CD4-positive, alpha-beta T cell treated with Interleukin-10 for 1 hour (primary cell): ENCODE measurements around the gene MOSPD2.

Experiments
- DNase-seq: peaks from one replicate; pipeline ENCODE4 v3.0.0-alpha.2; 2020

MOSPD2 gene

GRCh38 chrX:14872851-14873675, at the start of gene MOSPD2, which contains the start of gene FANCB:
Gene MOSPD2, plus strand, starts transcription at chrX:14873421. Its CDS starts 108 bp downstream, at chrX:14873529.
Gene FANCB, minus strand, starts transcription at chrX:14873069. Its CDS starts 7,559 bp downstream, at chrX:14865510.
- peak; percentile 95 for DNase-seq

- DNase-seq, result no peak
Observed at GRCh38 chrX:14825851-14826250, 47.4 kb upstream of the MOSPD2 start.

DNA sequence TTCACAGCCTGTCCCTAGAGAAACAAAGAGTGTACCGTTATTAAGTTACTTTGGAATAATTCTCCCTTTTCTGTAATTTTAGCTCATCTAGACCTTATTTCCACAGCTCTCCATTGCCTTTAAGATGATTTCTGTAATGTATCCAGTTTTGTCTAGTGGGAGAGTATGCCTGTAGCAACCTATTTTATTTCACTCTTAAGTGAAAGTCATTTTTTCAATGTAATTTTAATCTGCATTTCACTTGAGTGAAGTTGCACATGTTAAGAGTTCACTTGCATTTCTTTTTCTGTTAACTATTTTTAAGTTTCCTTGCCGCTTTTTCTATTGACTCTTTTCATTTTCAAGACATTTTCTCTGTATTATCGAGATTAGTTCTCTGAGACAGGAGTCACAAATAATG, 46.9 kb upstream of the MOSPD2 start:
- no peak for DNase-seq

DNA sequence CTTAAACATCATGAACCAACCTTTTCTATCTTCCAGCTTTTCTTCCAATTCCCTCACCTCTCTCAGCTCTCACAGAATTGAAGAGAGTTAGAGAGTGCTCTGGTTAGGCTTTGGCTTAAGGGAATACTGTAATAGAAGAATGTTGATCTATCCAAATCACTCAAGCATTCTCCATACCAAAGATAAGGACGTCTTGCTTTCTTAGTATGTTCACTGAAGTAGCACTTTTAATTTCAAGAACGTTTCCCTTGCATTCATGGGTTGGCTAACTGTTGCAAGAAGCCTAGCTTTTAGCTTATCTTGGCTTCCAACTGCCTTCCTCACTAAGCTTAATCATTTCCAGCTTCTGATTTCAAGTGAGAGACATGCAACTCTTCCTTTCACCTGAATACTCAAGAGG, 43.6 kb upstream of the MOSPD2 start:
- no peak for DNase-seq

- DNase-seq, result no peak
Observed at GRCh38 chrX:14832151-14832550, 41.1 kb upstream of the MOSPD2 start.

- no peak for DNase-seq
Observed at GRCh38 chrX:14832586-14832985, 40.6 kb upstream of the MOSPD2 start.

DNA sequence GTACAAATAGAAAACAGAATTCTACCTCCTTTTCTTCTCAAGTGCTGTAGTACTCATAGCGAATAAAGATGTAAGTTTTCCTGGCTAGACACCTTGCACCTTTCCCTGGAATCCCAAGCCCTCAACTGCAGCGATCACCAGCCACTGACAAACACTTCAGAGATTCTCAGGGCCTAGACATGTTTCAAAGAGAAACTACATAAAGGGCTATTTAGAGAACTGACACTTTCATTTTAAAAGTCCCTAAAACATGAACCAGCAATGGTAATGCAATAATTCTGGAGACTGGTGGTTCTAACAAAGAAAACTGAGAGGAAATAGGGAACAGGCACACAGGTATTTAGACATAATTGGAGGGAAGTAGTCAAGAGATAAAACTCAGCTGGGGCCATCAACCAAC, 36.1 kb upstream of the MOSPD2 start:
- no peak for DNase-seq

DNA sequence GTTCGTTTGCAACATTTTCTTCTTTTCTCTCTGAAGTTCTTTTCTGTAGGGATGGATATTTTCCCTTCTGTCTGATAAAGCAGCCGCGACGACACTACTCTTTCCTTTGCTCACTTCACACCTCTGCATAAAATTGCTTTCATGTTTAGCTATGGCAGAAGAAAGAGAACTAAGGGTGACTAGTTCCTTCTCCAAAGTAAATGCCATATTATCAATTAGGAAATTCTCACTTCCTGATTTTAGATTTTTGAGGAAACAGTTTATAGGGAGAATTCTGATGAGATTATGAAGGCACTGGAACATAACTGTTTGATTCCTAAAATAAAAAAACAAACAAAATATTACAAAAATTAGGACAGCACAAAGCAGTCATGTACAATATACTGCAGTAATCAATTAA, 29.6 kb upstream of the MOSPD2 start:
- DNase-seq, result no peak

- DNase-seq, result no peak
Observed at GRCh38 chrX:14851526-14851925, 21.7 kb upstream of the MOSPD2 start.

DNA sequence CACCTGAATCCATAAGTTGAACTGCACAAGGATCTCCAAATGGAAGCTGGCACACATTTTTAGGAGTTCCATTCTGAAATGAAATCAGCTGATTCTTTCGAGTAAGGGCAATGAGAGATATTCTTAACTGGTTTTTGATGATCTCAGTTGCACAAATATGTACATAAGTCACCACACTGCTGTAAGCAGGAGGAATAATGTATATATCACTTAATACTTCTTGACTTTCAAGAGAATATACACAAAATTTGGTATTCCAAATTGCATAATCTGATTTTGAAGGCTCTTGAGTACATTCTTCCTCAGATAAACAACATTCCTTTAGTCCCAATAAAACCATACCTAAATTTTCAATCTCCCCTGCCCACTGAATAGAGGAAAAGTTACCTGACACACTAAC, 8.6 kb upstream of the MOSPD2 start:
- DNase-seq, result no peak

GRCh38 chrX:14865201-14865600, 8.0 kb upstream of the MOSPD2 start:
- DNase-seq, result no peak

- DNase-seq, result no peak
Observed at GRCh38 chrX:14871767-14872166, 1.5 kb upstream of the MOSPD2 start.

GRCh38 chrX:14872355-14872754, 866 bp upstream of the MOSPD2 start:
- no peak for DNase-seq

DNA sequence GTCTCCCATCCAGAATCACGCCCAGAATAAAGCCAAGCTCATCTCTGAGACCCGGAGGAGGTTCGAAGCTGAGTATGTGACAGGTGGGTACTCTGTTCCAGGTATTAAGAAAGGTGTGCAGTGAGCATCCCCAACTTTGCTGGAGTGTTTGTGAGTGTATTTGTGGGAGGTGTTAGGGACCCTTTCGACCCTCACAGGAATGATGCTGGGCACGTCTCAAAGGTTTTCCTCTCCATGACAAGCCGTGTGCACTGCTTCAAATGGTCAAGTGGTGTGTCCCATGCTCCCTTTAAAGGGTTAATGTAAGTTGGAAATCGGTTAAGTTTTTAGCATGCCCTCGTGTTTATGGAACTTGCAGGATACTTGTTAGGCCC, 442 bp downstream of the MOSPD2 start:
- no peak for DNase-seq

- DNase-seq, result no peak
Observed at GRCh38 chrX:14875624-14876023, 2.4 kb downstream of the MOSPD2 start.

DNA sequence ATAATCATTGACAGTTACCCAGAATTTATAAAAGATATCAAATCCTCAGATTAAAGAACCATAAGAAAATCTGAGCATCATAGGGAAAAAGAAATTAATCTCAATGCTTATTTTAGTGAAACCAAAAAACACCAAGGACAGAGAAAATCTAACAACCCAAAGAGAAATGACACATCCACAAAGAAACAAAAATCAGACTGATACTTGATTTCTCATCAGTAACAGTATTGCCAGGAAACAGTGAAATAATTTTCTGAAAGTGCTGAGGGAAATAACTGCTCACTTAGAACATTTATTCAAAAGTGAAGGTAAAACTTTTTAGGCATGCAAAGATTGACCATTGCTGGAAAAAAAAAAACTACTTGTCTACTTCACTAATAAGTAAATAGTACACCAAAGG, 10.6 kb downstream of the MOSPD2 start:
- no peak for DNase-seq

- DNase-seq, result no peak
Observed at GRCh38 chrX:14884714-14885113, 11.5 kb downstream of the MOSPD2 start.

- no peak for DNase-seq
Observed at GRCh38 chrX:14886252-14886651, 13.0 kb downstream of the MOSPD2 start.

- no peak for DNase-seq
Observed at GRCh38 chrX:14896273-14896672, 23.1 kb downstream of the MOSPD2 start.

- no peak for DNase-seq
Observed at GRCh38 chrX:14897042-14897441, 23.8 kb downstream of the MOSPD2 start.

- peak; percentile 6 for DNase-seq
Observed at GRCh38 chrX:14899607-14900006, 26.4 kb downstream of the MOSPD2 start.

DNA sequence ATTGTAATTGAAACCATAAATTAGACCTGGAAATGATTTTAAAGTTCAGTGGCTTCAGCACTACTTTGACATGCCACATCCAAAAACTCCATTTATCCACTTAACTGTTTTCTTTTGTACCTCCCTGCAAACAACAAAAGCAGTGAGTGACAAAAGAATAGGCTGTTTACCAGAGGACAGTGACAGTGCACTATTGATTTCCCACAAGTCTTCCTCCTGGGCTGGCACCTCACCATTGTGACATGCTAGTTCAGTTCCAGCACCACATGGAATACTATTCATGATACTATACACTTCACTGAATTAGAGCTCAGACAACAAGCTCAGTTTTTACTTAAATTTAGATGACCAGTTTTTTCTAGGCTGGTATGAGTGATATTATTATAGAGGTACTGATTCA, 29.3 kb downstream of the MOSPD2 start:
- DNase-seq, result no peak

DNA sequence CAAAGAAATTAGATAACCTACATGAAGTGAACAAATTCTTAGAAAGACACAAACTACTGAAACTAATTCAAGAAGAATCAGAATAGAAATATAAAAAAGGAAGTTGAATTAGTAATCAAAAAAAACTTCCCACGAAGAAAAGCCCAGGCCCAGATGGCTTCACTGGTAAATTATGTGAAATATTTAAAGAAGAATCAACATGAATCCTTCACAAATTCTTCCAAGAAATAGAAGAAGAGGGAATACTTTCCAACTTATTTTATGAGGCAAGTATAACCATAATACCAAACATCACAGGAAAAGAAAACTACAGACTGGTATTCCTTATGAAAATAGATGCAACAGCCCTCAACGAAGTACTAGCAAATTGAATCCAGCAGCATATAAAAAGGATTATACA, 30.7 kb downstream of the MOSPD2 start:
- DNase-seq, result no peak

- no peak for DNase-seq
Observed at GRCh38 chrX:14913241-14913640, 40.0 kb downstream of the MOSPD2 start.

DNA sequence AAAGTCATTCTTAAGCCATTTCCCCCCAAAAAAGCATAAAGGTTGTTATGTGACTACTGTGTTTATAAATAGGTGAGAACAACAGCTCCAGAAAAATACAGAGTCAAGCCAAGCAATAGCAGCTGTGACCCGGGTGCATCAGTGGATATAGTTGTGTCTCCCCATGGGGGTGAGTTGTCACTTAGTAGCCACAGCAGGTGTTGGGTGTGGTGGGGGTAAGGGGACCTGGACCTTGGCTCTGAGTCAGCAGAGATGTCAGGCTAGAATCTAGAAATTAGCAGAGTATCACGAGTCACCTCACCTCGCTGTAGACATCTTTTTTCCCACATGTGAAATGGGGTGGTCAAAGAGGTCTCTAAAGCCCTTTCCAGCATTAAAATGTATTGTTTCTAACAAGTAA, 42.4 kb downstream of the MOSPD2 start:
- DNase-seq, result no peak
